Activated CD4-positive, alpha-beta T cell treated with anti-CD3 and anti-CD28 coated beads for 4 hours (primary cell): ENCODE results near the gene IFNAR1.
"Not testable (repeated sequence)": the region's sequence is repeated elsewhere in the genome, so short reads cannot be mapped to it uniquely, and the experiment has no call there.

Experiments
- DNase-seq, 2 donors: peaks; one replicate each; pipeline ENCODE4 v3.0.0-alpha.2; 2020

Gene IFNAR1

DNA sequence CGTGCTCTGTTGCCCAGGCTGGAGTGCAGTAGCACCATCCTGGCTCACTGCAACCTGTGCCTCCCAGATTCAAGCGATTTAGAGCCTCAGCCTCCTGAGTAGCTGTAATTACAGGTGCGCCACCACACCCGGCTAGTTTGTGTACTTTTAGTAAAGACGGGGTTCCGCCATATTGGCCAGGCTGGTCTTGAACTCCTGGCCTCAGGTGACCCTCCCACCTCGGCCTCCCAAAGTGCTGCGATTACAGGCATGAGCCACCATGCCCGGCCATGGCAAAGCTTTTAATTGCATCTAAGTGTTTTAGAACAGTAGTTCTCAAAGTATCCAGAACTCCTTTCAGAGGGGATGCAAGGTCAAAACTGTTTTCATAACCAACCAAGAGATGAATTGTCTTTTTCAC lies 53.3 kb downstream of the IFNAR1 start:
- no peak for DNase-seq

DNA sequence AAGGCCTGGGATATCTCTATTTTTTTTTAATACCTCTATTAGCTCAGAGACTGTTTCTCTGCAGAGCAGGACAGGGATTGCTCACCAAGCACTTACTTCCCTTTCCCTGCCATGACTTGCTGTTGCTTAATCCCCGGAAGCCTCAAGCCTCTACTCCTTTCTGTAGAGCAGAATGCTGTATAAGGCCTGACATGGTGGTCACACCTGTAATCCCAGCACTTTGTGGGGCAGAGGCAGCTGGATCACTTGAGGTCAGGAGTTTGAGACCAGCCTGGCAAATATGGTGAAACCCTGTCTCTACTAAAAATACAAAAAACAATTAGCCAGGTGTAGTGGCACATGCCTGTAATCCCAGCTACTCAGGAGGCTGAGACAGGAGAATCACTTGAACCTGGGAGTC lies 55.2 kb downstream of the IFNAR1 start:
- not testable (repeated sequence) for DNase-seq

DNA sequence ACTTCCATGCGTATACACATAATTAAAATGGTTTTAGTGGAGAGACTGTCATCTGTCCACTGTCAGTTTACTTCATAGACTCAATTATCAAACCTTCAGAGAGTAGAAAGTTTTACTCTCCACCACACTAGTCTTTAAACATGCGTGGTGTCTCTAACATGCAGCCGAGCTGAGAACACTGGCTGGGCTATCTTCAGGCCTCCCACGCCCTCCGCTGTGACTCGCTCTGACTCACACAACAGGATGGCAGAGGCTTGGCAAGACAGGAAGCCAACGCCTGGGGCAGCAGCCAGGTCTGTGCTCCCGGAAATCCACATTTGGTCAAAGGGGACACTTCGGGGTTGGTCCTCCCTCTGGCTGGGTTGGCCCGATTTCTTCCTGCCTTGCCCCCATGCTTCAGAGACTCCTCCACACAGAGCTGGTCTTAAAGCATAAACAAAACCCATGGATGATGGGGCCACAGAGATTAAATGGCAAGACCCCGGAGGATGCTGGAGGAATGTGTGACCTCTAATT lies 55.8 kb downstream of the IFNAR1 start:
- DNase-seq, result peak; percentile 90 to 93

DNA sequence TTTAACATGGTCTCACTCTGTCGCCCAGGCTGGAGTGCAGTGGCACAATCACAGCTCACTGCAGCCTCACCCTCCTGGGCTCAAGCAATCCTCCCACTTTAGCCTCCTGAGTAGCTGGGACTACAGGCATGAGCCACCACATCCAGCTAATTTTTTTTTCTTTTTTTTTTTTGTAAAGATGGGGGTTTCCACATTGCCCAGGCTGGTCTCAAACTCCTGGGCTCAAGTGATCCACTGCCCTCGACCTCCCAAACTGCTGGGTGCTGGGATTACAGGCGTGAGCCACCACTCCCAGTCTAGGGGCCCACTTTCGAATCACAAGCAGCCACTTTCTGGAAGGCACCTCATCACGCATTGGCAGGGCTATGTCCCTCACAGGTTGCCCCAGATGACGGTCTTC lies 56.6 kb downstream of the IFNAR1 start:
- DNase-seq, result not testable (repeated sequence)

DNA sequence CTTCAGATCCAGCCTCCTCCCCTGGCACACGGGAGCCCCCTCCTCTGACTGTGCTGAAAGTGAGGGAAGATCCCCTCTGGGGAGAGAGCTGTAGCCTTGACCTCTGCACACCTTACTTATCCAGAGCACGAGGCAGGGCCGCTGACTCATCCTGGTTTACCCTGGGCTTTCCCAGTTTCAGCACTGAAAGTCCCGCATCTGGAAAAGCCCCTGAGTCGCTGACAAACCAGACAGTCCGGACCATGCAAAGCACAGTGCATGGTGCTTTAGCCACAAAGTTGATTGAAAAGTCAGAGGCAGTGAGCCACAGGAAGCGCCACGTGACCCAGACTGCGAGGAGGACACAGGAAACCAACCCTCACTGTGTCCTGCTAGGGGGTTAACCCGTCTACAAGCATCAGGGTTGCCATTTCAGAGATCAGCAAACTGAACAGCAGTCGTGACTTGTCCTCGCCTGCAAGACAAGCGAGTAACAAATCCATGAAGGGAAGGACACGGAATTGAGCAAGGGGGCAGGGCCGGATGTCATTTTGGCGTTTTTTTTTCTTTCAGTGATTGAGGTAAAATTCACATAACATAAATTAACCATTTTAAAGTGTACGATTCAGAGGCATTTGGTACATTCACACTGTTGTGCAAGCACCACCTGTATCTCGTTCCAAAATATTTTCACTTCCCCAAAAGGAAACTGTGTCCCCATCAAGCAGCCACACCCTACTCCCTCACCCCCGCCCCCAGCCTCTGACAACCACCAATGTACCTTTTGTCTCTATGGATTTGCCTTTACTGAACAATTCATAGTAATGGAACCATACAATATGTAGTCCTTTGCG lies 58.5 kb downstream of the IFNAR1 start:
- peak; percentile 69 to 75 for DNase-seq

DNA sequence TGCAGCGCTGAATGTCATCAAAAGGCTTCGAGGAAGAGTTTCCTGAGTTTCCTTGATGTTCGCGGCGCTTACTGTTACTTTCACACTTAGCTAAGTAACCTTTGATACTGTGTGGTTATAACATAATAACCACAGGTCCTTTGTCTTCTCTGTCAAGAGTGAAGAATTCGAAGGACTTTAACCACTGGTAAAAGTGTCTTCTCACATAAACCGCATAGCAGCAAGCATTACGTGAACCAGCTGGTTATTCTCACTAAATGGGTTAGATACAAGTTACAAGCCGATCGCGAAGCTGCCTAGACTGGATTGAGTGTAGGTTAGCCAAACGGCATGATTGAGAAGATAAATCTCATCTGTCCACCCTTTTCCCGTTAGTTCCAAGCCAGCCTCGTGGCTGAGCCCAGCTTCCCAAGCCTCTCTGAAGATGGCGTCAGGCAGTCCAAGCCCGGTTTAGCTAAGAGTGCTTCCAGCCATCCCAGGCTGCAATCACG lies 60.1 kb downstream of the IFNAR1 start:
- DNase-seq, result peak; percentile 36 to 38

DNA sequence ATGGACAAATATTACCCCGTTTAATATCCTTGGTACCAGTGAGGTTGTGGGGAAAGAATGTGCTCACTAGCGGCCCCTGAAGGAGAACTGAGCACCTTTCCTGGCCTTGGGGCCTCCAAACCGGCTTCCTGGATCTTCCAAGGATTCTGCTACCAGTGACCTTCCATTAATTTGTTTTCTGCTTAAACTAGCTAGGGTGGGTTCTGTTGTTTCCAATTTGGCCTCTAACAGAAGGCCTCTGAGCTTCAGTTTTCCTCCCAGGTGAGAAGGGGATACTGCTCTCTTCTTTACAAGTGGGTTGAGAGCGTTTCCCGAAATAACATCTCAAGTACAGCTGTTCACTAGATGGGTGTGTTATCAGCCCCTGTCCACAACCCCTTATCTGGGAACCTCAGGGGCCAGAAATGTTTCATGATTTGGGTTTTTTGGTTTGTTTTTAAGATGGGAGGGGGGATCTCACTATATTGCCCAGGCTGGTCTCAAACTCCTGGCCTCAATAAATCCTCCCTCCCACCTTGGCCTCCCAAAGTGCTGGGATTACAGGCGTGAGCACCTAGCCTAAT lies 61.5 kb downstream of the IFNAR1 start:
- DNase-seq, result no peak

DNA sequence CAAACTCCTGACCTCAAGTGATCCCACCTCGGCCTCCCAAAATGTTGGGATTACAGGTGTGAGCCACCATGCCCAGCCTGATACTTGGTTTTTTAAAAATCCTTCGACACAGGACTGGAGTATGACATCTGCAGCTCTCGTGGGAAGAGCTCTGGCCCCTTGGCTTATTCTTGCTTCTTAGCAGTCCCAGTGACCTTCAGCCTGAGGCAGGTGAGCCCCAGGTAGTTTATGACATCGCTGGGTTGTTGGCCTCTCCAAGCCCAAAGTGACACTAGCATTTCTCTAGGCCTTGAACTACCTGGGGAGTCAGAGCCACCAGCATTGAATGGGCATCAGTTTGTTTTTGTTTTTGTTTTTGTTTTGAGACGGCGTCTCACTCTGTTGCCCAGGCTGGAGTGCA lies 62.5 kb downstream of the IFNAR1 start:
- no peak for DNase-seq

DNA sequence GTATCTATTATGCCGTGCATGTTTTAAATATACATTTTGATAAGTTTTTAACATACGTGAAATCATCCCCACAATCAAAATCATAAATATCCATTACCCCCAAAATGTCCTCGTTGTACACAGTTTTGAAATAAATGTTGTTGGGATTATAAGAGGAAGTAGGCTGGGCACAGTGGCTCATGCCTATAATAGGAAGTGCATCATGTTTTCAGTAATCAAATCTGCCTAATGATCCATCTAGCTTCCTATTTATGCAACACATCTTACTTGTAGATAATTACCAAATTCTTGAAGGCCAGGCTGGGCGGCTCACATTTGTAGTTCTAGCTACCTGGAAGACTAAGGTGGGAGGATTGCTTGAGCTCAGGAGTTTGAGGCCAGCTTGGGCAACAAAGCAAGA lies 63.4 kb downstream of the IFNAR1 start:
- DNase-seq, result no peak

DNA sequence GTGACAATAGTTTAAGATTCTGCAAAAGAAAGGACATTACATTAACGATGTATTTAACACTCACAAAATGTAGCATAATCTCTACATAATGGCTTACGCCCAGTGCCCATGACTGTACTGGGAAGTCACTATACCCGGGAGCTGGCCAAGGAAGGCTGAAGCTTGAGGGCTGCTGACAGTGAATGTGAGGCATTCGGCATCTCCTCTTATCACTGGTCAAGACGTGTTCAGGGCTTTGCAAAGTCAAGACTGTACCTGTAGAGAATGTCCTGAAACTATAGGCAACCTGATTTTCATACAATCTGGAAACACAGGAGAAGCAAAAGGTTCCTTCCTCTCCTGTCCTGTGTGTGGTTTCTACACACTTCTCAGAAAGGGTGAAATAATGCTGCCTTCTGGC lies 65.7 kb downstream of the IFNAR1 start:
- DNase-seq, result no peak

DNA sequence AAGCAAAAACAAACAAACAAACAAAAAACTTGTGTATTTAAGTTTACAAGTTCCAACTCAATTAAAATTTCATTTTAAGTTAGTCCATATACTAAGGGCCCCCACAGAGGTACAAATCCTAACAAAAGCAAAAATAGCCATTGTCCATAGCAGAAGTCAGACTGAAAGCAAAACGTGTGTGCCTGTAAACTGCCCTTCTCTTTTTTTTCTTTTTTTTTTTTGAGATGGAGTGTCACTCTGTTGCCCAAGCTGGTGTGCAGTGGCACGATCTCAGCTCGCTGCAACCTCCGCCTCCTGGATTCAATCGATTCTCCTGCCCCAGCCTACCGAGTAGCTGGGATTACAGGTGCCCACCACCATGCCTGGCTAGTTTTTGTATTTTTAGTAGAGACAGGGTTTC lies 66.9 kb downstream of the IFNAR1 start:
- no peak for DNase-seq

DNA sequence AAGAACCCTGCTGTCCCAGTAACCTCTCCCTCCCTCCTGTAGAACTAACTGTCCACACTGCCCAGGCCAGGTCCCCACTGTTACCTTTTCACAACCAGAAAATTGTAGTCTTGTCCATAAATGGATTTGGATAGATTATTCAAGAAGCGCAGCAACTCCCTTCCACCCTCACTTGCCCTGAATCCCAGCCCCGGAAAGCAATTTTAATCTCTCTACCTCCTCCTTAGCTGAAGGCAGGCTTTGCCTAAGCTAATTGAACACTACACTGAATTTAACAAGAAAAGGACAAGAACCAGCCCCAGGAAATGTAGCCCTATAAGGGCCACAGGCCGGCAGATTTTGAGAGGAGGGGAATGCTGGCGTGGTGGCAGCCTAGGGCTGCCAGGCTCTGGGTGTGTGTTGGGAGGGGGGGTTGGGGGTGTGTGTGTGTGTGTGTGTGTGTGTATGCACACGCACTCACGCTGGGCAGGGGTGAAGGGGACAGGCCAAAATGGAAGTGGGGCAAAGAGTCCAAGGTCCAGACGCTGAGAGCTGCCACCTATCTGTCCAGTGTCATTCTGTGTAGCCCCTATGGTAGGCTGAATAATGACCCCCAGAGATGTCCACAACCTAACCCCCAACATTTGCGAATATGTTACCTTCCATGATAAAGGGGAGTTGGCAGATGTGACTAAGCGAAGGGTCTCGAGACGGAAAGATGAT lies 67.7 kb downstream of the IFNAR1 start:
- no peak for DNase-seq

DNA sequence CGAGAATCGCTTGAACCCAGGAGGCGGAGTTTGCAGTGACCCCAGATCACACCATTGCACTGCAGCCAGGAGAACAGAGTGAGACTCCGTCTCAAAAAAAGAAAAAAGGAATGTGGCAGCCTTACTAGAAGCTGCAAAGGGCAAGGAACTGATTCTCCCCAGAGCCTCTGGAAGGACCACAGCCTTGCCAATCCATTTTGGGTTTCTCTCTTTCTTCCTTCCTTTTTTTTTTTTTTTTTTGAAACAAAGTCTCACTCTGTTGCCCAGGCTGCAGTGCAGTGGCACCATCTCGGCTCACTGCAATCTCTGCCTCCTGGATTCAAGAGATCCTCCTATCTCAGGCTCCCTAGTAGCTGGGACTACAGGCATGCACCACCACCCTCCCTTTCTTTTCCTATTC lies 68.6 kb downstream of the IFNAR1 start:
- no peak for DNase-seq

DNA sequence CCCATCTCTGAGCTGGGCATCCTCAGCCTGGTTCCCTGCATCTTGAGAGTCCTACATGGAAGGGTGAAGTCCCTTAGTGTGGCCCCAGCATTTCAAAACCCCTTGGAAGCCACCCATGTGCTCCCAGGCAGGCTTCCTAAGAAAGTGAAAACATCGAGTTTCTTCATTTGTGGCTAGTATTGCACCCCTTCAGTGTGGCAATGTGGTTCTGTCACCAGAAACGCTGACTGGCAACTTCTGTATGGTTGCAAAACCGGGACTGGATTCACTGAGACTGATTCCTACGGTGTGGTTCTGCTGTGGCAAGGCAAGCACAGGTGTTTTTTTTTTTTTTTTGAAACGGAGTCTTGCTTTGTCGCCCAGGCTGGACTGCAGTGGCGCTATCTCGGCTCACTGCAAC lies 69.5 kb downstream of the IFNAR1 start:
- DNase-seq, result no peak

DNA sequence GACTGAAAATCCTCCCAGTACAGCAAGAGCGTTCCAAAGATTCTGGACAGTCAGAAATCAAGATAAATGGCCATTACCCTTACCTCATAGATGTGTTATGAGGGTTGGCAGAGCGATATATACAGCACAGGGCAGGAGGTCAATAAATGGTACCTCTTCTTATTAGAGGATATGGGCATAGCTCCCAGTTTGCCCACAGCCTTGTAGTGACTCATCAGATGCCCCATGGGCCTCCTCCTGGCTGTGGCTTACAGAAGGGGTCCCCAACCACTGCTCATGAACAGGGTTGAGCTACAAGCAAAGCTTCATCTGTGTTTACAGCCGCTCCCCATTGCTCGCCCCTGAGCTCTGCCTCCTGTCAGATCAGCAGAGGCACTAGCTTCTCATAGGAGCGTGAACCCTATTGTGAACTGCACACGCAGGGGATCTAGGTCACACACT lies 71.1 kb downstream of the IFNAR1 start:
- no peak for DNase-seq

DNA sequence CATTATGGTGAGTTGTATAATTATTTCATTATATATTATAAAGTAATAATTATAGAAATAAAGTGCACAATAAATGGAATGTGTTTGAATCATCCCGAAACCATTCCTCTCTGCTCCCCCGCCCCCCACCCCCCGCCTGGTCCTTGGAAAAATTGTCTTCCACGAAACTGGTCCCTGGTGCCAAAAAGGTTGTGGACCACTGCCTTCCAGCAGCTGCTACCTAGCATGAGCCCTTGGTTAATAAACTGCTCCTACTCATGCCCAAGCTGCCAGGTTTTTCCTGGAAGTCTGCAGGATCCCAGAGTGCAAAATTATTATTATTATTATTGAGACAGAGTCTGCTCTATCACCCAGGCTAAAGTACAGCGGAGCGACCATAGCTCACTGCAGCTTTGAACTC lies 71.7 kb downstream of the IFNAR1 start:
- DNase-seq, result no peak

DNA sequence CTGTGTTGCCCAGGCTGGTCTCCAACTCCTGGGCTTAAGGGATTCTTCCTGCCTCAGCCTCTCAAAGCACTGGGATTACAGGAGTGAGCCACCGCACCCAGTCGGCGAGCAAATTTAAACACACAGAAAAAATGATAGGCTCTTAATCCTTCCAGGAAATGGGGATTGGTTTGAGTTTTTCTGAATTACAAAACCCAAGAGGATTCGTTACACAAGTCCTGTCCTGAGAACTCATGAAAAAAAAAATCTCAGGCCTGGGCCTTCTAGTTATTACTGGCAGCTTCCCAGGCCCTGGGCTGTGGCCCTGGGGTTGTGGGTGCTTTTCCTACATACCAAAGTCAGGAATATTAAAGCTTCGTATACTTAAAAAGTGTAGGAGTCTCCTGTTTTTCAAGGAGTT lies 72.2 kb downstream of the IFNAR1 start:
- no peak for DNase-seq

DNA sequence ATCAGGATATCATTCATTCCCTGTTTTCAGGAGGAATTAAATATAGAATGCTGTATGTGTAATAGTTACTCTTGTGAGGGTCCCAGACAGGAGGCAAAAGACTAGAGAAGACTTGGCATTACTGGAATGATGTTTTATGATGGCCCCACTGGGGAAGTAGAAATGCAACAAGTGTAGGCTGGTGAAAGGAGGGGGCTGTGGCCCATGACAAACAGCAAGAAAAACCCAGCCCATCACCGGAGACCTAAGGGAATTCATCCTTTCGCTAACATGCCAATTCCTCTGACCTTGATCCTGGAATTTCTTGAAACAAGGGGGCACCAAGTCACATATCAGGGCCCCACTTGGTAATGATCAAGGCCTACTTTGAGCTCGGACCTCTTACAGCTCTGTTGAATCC lies 72.9 kb downstream of the IFNAR1 start:
- DNase-seq, result no peak

DNA sequence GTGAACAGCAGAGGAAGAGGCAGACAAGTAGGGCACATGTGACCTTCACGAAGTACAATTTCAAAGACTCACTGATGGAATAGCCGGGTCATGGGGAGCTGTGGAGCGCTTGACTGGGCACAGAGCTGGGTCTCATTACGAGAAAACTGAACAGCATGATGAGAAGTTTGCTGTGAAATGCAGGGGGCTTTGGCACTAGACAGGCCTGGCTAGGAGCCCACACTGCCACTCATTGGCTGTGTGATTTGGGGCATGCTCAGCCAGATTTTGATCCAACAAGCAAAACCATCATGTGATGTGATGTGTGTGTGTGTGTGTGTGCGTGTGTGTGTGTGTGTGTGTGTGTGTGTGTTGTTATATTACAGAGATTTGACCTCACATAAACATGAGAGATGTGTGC lies 73.6 kb downstream of the IFNAR1 start:
- no peak for DNase-seq

DNA sequence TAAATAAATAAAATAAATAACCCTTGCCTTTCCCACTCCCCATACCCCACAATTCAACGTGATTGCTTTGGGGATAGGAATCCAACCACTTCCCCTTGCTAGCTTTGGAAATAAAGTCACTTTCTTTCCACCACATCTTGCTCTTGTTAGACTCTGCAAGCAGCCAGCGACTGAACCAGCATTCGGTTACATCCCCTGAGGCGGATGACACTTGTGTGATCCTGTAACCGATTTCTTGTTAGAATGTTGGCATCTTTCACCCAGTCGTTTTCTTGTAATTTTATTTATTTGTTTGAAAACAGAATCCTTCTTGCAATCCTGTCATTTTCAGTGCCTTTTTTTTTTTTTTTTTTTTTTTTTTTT lies 76.8 kb downstream of the IFNAR1 start:
- no peak for DNase-seq

DNA sequence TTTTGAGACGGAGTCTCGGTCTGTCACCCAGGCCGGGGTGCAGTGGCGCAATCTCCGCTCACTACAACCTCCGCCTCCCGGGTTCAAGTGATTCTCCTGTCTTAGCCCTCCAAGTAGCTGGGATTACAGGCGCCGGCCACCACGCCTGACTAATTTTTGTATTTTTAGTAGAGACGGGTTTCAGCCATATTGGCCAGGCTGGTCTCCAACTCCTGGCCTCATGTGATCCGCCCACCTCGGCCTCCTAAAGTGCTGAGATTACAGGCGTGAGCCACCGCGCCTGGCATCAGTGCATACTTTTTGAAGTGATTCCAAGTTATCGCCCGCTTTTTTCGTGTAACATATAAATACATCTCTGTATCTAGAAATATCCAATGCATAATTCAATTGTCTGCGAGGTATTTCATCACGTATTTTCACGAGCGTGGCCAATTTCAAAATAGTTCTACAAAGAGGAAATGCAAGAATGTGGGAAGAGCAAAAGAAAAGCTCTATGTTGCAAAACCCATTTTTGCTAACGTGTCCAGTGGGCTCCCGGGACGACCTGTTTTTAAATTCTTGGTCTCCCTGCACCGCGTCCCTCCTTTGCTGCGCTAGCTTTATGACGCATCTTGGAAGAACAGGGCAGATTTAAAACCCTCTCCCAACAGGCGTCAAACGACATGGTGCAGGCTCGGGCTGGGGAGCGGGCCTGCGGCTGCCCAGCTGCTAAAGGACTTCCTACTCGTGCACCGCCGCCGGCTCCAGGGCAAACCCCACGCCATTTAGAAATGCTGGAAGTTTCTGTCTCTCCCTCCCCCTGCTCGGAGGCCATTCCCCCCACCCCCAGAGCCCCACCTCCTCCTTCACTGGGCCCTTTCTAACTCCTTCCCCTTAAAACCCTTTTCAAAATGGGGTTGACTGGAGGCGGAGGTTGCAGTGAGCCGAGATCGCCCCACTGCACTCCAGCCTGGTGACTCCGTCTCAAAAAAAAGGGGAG lies 77.5 kb downstream of the IFNAR1 start:
- DNase-seq, result peak; percentile 23 to 26

DNA sequence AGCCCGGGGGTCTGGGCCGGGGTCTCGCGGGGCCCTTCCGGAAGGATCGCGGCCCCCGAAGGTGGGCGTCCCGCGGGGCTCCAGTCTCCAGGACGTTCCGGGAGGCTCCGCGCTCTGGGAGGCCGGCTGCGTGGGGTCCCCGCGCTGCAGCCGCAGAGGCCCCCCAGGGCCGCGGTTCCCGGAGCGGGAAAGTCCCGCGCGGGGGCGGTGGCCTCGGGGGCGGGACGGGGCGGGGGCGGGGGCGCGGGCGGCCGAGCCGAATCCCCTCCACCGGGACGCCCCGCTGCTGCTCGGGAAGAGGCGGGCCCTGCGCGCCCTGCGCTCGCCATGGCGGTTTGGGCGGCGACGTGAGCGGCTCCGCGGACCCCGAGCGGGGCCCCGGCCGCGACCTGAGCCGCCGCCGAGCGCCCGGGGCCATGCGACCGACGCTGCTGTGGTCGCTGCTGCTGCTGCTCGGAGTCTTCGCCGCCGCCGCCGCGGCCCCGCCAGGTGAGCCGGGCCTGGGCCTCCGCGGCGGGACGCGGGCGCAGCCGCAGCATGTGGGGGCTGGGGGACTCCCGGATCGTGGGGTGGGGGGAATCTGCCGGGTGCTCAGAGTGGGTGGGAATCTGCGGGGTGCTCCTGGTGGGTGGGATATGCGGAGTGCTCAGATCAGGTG lies 78.5 kb downstream of the IFNAR1 start, which contains the start of gene IFNGR2:
Gene IFNGR2 (plus strand): TSS at position 286 of the 658 bp plus-strand sequence. CDS start 131 bp downstream, at position 417.
- DNase-seq, result peak; percentile 63 to 69
